ENCODE data around the gene PARVG.

The PARVG gene

GRCh38 chr22:44199866-44200265 lies 19.1 kb downstream of the PARVG start:
- DNase-seq = no peak

- DNase-seq = no peak
These were observed 19.7 kb downstream of the PARVG start for GRCh38 chr22:44200451-44200850.

DNA sequence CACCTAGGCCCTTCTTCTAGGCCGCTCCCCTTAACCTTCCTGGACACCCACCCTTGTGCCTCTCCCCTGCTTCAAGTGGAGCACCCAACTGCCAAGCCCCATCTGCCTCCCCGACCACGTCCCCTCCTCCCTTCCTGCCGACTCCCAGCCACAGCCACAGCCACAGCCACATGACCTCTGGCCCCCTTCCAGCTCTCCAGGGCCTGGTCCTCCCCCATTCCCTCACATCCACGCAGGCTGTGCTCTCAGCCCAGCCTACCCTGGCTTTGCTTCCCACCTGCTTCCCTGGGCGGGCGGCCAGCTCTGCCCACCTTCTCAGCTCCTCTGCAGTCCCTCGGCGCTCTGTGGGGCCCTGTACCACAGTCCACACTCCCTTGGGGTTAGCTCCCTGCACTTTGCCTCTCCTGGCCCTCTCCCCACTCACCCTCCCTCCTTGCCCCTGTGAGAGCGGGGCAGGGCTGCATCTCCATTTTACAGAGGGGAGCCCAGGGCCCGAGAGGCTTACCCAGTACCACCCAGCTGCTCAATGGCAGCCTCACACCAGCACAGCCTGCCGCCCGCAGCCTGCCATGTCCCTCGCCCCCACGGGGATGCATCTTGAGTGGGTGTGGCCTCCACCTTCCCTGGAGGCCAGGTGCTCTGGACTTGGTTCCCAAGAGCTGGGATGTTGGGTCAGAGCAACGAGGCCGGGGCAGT lies 20.3 kb downstream of the PARVG start:
- DNase-seq = no peak

DNA sequence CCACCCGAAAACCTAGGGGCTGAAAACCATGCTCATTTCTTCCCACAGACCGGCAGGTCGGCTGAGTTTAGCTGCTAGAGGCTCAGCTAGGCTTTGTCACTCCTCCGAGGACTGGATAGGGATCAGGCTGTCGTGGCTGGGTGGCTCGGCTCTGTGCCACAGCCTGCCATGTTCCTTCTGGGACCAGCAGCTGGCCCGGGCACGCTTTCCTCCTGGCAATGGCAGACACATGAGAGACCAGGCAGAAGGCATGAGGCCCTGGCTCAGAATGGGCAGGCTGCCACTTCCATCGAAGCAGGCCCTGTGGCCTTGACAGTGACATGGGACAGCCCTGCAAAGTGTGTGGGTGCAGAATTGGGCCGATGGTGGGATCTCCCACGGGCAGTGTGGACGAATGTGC lies 20.9 kb downstream of the PARVG start:
- DNase-seq = no peak

- no peak for DNase-seq
These were observed 21.6 kb downstream of the PARVG start for GRCh38 chr22:44202261-44202789.

DNA sequence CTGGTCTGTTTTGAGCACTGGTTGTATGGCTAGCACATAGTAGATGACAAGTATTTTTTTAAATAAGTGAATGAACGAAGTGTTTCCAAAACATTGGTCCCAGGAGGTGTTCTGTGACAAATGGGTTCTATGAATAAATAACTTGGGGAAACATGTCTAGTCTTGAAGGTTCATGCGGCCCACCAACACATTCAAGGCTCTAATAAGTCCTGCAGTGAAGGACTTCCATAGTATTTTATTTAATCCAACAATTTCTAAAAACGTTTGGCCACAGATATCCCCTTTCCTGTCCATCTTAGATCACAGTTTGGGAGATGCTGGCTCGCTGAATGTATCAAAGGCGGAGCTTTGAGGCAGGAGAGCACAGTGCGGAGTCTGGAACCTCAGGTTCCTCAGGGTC lies 22.5 kb downstream of the PARVG start:
- no peak for DNase-seq

GRCh38 chr22:44204739-44205515 lies 24.2 kb downstream of the PARVG start:
- no peak for DNase-seq

DNA sequence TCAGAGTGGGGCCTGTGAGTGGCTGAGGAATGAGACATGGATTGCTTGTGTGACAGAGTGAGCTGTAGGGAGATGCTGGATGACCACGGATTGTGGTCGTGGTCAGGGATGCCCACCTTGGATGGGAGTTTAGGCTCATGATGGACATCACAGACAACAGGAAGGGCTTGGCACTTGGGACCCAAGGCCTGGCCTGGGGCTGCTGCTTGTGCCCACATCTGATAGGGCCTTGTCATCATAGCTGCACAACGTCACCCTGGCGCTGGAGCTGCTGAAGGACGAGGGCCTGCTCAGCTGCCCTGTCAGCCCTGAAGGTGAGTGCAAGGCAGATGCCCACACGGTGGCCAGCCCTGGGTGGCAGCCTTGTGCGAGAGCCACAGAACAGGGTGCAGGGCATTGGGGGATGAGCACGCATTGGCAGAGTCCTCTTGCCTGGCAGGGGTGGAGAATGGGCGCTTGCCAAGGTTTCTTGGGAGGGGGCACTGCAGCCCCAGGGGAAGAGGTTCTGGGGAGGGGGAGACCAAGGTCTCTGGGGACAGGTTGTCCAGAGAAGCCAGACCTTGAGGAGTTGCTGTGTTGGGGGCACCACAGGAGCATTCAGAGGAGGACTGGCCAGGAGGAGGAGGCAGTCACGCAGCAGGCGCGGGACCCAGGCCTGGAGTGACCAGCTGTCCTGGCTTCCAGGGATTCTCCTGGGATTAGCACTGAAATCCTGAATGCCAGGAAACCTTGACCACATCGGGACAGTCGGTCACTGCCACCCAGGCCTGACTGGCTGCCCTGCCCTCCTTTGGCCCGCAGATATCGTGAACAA lies 25.0 kb downstream of the PARVG start:
- DNase-seq = no peak

DNA sequence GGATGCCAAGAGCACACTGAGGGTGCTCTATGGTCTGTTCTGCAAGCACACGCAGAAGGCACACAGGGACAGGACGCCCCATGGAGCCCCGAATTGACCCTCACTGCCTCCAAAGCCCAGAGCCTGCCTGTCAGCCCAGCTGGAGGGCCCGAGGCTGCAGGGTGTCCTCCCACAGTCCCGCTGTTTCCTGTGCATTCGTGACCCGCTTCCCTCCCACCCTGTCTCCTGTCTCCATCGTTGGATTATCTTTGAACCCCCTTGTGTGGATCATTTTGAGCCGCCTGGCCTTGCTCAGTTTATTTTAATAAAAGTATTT lies 25.6 kb downstream of the PARVG start:
- DNase-seq = no peak

DNA sequence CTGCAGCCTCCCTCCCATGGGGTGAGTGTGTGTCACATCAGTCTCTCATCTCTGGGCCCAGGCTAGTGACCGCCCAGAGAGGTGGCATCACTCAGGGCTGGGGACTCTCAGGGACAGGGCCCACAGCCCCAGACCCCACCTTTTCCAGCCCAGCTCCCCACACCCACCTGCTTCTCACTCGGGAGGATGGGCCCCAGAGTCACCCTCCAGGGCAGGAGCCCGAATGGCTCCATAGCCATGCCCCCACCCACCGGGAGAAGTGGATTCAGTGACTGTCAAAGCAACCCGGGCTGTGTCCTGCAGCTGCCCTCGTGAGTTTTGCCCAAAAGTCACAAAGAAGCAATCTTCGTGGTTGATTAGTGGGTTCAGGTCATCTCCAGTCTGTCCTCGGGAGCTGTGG lies 26.0 kb downstream of the PARVG start:
- no peak for DNase-seq

DNA sequence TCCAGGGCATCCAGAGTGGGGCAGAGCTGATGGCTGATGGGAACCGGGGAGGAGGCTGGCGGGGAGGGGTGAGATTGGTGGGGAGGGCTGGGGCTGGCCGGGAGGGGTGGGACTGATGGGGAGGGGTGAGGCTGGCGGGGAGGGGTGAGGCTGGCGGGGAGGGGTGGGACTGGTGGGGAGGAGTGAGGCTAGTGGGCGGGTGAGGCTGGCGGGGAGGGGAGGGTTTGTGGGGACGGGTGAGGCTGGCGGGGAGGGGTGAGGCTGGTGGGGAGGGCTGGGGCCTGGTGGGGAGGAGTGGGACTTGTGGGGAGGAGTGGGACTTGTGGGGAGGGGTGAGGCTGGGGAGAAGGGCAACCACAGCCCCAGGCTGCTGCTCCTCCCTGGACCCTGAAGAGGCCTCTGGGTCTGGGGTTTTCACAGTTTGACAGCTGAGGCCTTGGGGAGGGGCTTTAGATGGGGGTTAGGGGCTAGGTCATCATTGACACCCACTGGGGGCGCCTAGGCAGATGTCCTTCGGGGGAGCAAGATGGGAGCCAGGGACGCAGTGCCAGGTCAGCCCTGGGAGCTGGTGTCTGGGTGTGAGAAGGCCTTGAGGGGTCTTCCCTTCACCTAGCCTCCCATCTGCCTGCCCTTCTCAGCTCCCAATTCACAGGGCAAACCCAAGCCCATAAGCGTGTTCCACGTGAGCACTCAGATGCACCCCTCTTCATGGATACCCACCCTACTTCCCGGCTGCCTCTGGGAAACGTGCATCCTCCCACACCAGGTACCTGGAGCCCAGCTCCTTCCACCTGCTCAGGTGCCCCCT lies 26.7 kb downstream of the PARVG start:
- DNase-seq = no peak

DNA sequence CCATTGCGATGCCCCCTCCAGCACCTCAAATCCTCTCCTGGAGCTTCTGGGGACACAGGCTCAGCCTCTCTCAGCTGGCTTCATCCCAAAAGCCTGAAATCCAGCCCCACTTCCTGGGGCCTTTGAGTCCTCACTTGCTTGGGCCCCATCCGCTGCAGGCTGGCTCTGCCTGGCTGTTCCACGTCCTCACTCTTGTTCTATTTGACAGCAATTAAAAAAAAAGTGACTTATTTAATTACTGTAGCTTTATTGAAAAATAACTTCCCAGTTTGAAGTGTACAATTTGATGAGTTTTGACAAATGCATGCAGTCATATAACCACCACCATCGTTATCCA lies 27.2 kb downstream of the PARVG start:
- no peak for DNase-seq

GRCh38 chr22:44209343-44209742 lies 28.6 kb downstream of the PARVG start:
- DNase-seq = no peak

- DNase-seq = no peak
These were observed 30.0 kb downstream of the PARVG start for GRCh38 chr22:44210722-44211121.

GRCh38 chr22:44211256-44211945 lies 30.7 kb downstream of the PARVG start:
- no peak for DNase-seq

- DNase-seq = no peak
These were observed 31.5 kb downstream of the PARVG start for GRCh38 chr22:44211946-44212930.

DNA sequence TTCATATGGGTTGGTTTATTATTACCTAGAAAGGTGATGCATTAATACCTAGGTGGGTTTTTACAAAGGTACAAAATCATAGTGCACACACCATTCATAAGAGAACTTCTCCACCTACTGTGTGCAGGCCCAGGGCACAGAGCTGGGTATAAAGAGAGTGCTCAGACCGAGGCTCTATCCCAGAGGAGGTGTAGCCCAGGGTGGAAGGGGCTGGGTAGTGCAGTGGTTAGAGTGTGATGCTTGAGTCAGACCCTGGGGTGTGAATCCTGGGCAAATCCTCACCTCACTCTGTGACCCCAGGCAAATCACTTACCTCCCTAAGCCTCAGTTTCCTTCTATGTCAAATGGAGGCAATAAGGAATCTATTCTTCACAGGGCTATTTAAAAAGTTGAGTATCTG lies 32.2 kb downstream of the PARVG start:
- no peak for DNase-seq

DNA sequence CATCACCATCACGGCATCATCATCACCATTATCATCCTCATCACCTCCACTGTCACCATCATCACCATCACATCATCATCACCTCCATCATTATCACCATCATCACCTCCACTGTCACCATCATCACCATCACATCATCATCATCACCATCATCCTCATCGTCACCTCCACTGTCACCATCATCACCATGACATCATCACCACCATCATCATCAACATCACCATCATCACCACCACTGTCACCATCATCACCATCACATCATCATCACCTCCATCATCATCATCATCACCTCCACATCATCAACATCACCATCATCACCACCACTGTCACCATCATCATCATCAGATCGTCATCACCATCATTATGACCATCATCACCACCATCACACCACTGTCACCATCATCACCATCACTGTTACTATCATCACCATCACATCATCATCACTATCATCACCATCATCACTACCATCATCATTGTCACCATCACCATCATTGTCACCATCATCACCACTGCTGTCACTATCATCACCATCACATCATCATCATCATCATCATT lies 32.8 kb downstream of the PARVG start:
- no peak for DNase-seq

DNA sequence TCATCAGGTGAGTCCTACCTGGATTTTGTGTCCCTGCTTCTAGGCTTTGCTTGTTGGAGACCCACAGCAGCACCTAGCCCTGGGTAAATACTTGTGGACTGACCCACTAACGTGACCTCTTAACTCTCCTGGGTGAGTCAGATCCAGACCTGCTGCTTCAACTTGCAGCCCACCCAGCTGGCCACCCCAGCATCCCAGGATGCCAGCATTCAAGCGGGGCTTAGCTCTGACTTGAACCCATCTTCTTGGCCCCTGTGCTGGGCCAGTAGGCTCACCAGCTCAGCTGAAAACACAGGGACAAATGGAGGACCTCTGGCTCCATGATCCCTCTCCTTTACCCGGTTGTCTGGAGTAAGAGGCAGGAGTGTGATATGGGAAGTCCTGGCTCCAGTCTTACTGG lies 33.5 kb downstream of the PARVG start:
- DNase-seq = no peak

- no peak for DNase-seq
These were observed 34.0 kb downstream of the PARVG start for GRCh38 chr22:44214764-44215163.

DNA sequence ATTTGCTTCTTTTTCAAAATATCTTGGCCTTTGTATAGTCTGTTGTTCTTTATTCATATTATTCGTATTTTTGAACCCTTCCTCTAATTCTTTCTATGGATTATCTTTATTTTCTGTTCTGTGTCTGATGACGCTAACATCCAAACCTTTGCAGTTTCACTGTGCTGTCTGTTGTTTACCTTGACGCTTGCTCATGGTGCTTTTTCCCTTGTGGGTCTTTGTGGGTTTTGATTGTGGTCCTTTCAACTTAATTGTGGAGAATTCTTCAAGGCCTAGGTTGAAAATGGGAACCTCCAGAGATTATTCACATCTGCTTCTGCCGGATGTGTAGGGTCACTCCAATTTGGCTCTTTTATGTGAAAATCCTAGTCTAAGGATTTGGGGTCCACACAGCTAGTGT lies 34.6 kb downstream of the PARVG start:
- no peak for DNase-seq

Measured in CD4-positive, alpha-beta T cell treated with Interleukin-21 for 1 hour (primary cell).